DMS79 treated with DMSO at 0.1 percent for 48 hours (cell line): ENCODE measurements around the gene ZFP36L1.

Experiments
- DNase-seq: peaks from one replicate; lab custom pipeline; 2025; lab: John Stamatoyannopoulos, UW

Gene ZFP36L1

GRCh38 chr14:68792979-68793733 is at the start of gene ZFP36L1:
TSS of gene ZFP36L1 (minus strand) at chr14:68793067. CDS start at chr14:68792938, 129 bp downstream.
- DNase-seq, result peak; percentile 77

GRCh38 chr14:68842298-68842697 is 49.4 kb upstream of the ZFP36L1 start:
- DNase-seq, result peak; percentile 94

- no peak for DNase-seq
Measured at GRCh38 chr14:68841016-68841809, 48.3 kb upstream of the ZFP36L1 start.

GRCh38 chr14:68840454-68840853 is 47.6 kb upstream of the ZFP36L1 start:
- no peak for DNase-seq

GRCh38 chr14:68836082-68836481 is 43.2 kb upstream of the ZFP36L1 start:
- DNase-seq, result no peak

GRCh38 chr14:68834816-68835215 is 41.9 kb upstream of the ZFP36L1 start:
- no peak for DNase-seq

- DNase-seq, result no peak
Measured at GRCh38 chr14:68828698-68829097, 35.8 kb upstream of the ZFP36L1 start.

- no peak for DNase-seq
Measured at GRCh38 chr14:68825729-68826128, 32.9 kb upstream of the ZFP36L1 start.

- DNase-seq, result no peak
Measured at GRCh38 chr14:68824517-68825347, 31.9 kb upstream of the ZFP36L1 start.

- no peak for DNase-seq
Measured at GRCh38 chr14:68824207-68824516, 31.3 kb upstream of the ZFP36L1 start.

GRCh38 chr14:68823434-68824206 is 30.8 kb upstream of the ZFP36L1 start:
- no peak for DNase-seq

- no peak for DNase-seq
Measured at GRCh38 chr14:68822926-68823325, 30.1 kb upstream of the ZFP36L1 start.

- no peak for DNase-seq
Measured at GRCh38 chr14:68822132-68822651, 29.3 kb upstream of the ZFP36L1 start.

GRCh38 chr14:68820999-68821683 is 28.3 kb upstream of the ZFP36L1 start:
- DNase-seq, result no peak

- DNase-seq, result no peak
Measured at GRCh38 chr14:68820536-68820935, 27.7 kb upstream of the ZFP36L1 start.

- DNase-seq, result no peak
Measured at GRCh38 chr14:68820119-68820518, 27.3 kb upstream of the ZFP36L1 start.

GRCh38 chr14:68819260-68819691 is 26.4 kb upstream of the ZFP36L1 start:
- no peak for DNase-seq

GRCh38 chr14:68817506-68818212 is 24.8 kb upstream of the ZFP36L1 start:
- no peak for DNase-seq

GRCh38 chr14:68816943-68817430 is 24.1 kb upstream of the ZFP36L1 start:
- no peak for DNase-seq
